ENCODE data around the gene OSBPL7. TPM values are rescaled to one million over a fixed set of nuclear protein-coding genes. Genes with fewer than 3 reads are reported as not detected.

The OSBPL7 gene
- total and polyA plus RNA-seq, 8 donors, result 7.9 to 330 (median 43.9) TPM

DNA sequence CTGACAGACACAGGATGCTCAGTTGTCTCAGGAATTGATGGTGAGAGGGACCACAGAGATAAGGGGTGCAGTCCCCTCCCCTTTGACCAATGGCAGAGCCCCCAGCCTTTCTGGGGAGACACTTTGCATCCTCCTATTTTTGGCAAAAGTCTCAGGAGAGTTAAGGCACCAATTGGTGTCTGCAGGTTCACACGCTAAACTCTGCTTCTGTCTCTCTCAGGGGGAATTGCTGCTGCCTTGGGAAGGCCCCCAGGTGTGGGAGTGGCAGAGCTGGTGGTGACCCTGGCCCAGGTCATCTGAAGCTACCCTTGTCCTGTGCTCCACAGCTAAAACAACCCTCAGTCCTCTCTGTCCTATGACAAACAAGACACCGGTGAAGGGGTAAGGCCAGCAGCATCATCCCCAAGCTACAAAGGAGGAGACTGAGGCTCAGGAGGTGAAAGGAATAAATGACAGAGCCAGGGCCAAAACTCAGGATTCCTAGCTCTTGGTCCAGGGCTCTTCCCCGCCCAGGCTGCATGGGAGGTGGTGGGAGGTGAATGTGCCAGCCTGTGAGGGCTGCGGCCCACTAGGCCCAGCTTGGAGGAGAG, 20.3 kb downstream of the OSBPL7 start:
- H3K4me3 ChIP-seq, result no peak overlapping the region
- WGBS, 5 donors, result 73 to 89% (median 84%) methylated on average over 4 of the region's 4 CpGs
- TF ChIP-seq POLR2AphosphoS5 (IDR thresholded peaks at IDR 0.05) (no peak), EP300 (IDR thresholded peaks at IDR 0.05) (no peak), POLR2A (IDR thresholded peaks at IDR 0.05) (no peak)
- TF ChIP-seq, protein P1, sequence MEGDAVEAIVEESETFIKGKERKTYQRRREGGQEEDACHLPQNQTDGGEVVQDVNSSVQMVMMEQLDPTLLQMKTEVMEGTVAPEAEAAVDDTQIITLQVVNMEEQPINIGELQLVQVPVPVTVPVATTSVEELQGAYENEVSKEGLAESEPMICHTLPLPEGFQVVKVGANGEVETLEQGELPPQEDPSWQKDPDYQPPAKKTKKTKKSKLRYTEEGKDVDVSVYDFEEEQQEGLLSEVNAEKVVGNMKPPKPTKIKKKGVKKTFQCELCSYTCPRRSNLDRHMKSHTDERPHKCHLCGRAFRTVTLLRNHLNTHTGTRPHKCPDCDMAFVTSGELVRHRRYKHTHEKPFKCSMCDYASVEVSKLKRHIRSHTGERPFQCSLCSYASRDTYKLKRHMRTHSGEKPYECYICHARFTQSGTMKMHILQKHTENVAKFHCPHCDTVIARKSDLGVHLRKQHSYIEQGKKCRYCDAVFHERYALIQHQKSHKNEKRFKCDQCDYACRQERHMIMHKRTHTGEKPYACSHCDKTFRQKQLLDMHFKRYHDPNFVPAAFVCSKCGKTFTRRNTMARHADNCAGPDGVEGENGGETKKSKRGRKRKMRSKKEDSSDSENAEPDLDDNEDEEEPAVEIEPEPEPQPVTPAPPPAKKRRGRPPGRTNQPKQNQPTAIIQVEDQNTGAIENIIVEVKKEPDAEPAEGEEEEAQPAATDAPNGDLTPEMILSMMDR (IDR thresholded peaks at IDR 0.05), result no peak
- no peaks in the 10 kb centered on the region for H3K4me1 ChIP-seq
- intact Hi-C loops (cut with DNase I; ENCODE audit: low total_unique reads), result no loop called here
- H3K36me3 ChIP-seq, result peaks cover under 1 to 7% (median 3%) of the 10 kb centered on the region in 4 donors
- no peaks in the 10 kb centered on the region for H3K9me3 ChIP-seq
- DNase-seq, result peak in 1 of 2 donors; percentile 10
- H3K27me3 ChIP-seq, result peaks cover 0 to 6% (median 0%) of the 10 kb centered on the region in 3 donors
- H3K27ac ChIP-seq, result no peak overlapping the region

DNA sequence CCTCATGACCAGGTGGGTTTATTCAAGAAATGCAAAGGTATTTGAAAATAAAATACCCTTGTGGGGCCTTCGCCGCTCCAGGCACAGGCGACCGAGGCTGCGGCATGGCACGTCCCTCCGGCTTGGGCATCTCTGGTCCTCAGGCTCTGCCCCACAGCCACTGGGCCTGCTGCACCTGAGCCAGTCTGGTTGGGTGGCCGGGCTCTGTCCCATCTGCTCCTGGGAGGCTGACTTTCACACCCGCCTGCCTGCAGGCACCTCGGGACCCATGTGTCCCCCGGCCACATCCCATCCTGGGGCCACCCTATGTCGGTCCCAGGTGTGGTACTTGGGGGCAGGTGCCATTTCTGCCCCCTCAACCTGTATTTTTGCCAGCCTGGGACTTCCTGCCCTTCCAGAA, 20.9 kb downstream of the OSBPL7 start:
- Histone ChIP-seq H3K4me3 (no peak overlapping the region), H3K4me1 (no peaks in the 10 kb centered on the region), H3K27me3 (peaks cover 0 to 6% (median 0%) of the 10 kb centered on the region in 3 donors), H3K27ac (no peak overlapping the region), H3K9me3 (no peaks in the 10 kb centered on the region), H3K36me3 (peaks cover 0 to under 1% (median 0%) of the 10 kb centered on the region in 4 donors)
- 78 to 84% (median 83%) methylated on average over 12 of the region's 12 CpGs for WGBS, 5 donors
- no peak for DNase-seq
- no peak for TF ChIP-seq EP300 (IDR thresholded peaks at IDR 0.05)
- no peak for TF ChIP-seq POLR2AphosphoS5 (IDR thresholded peaks at IDR 0.05)
- no peak for TF ChIP-seq POLR2A (IDR thresholded peaks at IDR 0.05)
- TF ChIP-seq, protein P1 (IDR thresholded peaks at IDR 0.05), result no peak
- intact Hi-C loops (cut with DNase I; ENCODE audit: low total_unique reads), result no loop called here

DNA sequence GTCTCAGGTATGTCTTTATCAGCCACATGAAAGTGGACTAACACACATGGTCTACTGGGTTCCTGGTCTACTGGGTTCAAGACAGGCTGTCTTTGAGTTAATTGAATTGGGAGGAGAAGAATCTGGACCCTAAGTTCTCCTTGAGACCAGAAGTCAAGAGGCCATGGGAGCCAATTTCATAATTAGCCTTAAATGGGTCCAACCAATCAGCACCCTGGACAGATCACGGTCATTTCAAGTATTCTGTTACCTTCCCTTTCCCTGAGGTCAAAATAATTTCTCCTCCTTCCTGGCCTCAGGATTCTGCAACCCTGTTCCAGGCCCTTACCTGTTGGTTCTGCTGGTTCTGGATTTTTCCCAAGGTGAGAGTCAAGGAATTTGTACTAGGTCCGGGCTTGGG, 23.8 kb downstream of the OSBPL7 start:
- Histone ChIP-seq H3K36me3 (no peaks in the 10 kb centered on the region), H3K4me3 (no peak overlapping the region), H3K4me1 (no peaks in the 10 kb centered on the region), H3K27ac (no peak overlapping the region), H3K27me3 (peaks cover 0 to 32% (median 10%) of the 10 kb centered on the region in 3 donors), H3K9me3 (no peaks in the 10 kb centered on the region)
- TF ChIP-seq POLR2A (IDR thresholded peaks at IDR 0.05), result no peak
- no peak for TF ChIP-seq POLR2AphosphoS5 (IDR thresholded peaks at IDR 0.05)
- TF ChIP-seq, protein P1 (IDR thresholded peaks at IDR 0.05), result no peak
- WGBS, 5 donors, result 46 to 65% (median 53%) methylated on average over 2 of the region's 2 CpGs
- intact Hi-C loops (cut with DNase I; ENCODE audit: low total_unique reads), result no loop called here
- no peak for DNase-seq

DNA sequence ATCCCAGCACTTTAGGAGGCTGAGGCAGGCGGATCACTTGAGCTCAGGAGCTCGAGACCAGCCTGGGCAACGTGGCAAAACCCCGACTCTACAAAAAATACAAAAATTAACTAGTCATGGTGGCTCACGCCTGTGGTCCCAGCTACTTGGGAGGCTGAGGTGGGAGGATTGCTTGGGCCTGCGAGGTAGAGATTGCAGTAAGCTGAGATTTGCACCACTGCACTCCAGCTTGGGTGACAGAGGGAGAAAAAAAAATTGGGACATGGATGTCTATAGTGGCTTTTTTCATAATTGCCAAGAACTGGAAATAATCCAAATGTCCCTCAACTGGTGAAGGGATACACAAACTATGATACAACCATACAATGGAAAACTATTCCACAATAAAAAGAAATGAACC, 28.6 kb downstream of the OSBPL7 start:
- peaks cover 8 to 12% (median 10%) of the 10 kb centered on the region in 4 donors for H3K4me1 ChIP-seq
- intact Hi-C loops (cut with DNase I; ENCODE audit: low total_unique reads), result no loop called here
- 65 to 72% (median 67%) methylated on average over 6 of the region's 6 CpGs for WGBS, 5 donors
- no peaks in the 10 kb centered on the region for H3K36me3 ChIP-seq
- no peak for DNase-seq
- no peak overlapping the region for H3K27ac ChIP-seq
- H3K9me3 ChIP-seq, result no peaks in the 10 kb centered on the region
- H3K4me3 ChIP-seq, result no peak overlapping the region
- peaks cover 0 to 80% (median 51%) of the 10 kb centered on the region in 3 donors for H3K27me3 ChIP-seq
- no peak for TF ChIP-seq EP300 (IDR thresholded peaks at IDR 0.05)
- TF ChIP-seq POLR2AphosphoS5 (IDR thresholded peaks at IDR 0.05), result no peak
- no peak for TF ChIP-seq POLR2A (IDR thresholded peaks at IDR 0.05)
- TF ChIP-seq, protein P1 (IDR thresholded peaks at IDR 0.05), result no peak
